ENCODE results near the gene RHAG.
"Not testable (repeated sequence)": the region's sequence is repeated elsewhere in the genome, so short reads cannot be mapped to it uniquely, and the experiment has no call there.

Gene RHAG

GRCh38 chr6:49635480-49635879 lies 1.2 kb downstream of the RHAG start:
- Histone ChIP-seq H3K9ac (ENCODE audit: low read depth, low read length) (no peak overlapping the region), H3K4me3 (ENCODE audit: low read length) (no peak overlapping the region), H3K4me1 (ENCODE audit: insufficient read depth, low read length) (peaks cover 3% of the 10 kb centered on the region; the same call in 1 of the 2 replicates), H3K27me3 (ENCODE audit: insufficient read depth, low read length) (no peaks in the 10 kb centered on the region), H3K9me3 (ENCODE audit: insufficient read depth, low read depth, low read length) (no peaks in the 10 kb centered on the region), H3K27ac (ENCODE audit: low read depth, low read length) (no peak overlapping the region), H3K36me3 (ENCODE audit: insufficient read depth, low read length) (no peaks in the 10 kb centered on the region)

- no peaks in the 10 kb centered on the region for H3K9me3 ChIP-seq (ENCODE audit: insufficient read depth, low read depth, low read length)
- H3K36me3 ChIP-seq (ENCODE audit: insufficient read depth, low read length) = no peaks in the 10 kb centered on the region
- no peak overlapping the region for H3K9ac ChIP-seq (ENCODE audit: low read depth, low read length)
- WGBS = 94% methylated on average over 1 of the region's 3 CpGs
- H3K4me3 ChIP-seq (ENCODE audit: low read length) = no peak overlapping the region
- no peak overlapping the region for H3K27ac ChIP-seq (ENCODE audit: low read depth, low read length)
- H3K27me3 ChIP-seq (ENCODE audit: insufficient read depth, low read length) = no peaks in the 10 kb centered on the region
- peaks cover 3% of the 10 kb centered on the region; the same call in 1 of the 2 replicates for H3K4me1 ChIP-seq (ENCODE audit: insufficient read depth, low read length)
Measured at GRCh38 chr6:49634836-49635218, 1.8 kb downstream of the RHAG start.

- Histone ChIP-seq H3K4me1 (ENCODE audit: insufficient read depth, low read length) (peaks cover 3% of the 10 kb centered on the region; the same call in 1 of the 2 replicates), H3K4me3 (ENCODE audit: low read length) (no peak overlapping the region), H3K27ac (ENCODE audit: low read depth, low read length) (no peak overlapping the region), H3K9ac (ENCODE audit: low read depth, low read length) (no peak overlapping the region), H3K27me3 (ENCODE audit: insufficient read depth, low read length) (no peaks in the 10 kb centered on the region), H3K36me3 (ENCODE audit: insufficient read depth, low read length) (no peaks in the 10 kb centered on the region), H3K9me3 (ENCODE audit: insufficient read depth, low read depth, low read length) (no peaks in the 10 kb centered on the region)
- 96% methylated on average over 1 of the region's 6 CpGs for WGBS
Measured at GRCh38 chr6:49634092-49634835, 2.4 kb downstream of the RHAG start.

- Histone ChIP-seq H3K36me3 (ENCODE audit: insufficient read depth, low read length) (no peaks in the 10 kb centered on the region), H3K4me3 (ENCODE audit: low read length) (no peak overlapping the region), H3K9ac (ENCODE audit: low read depth, low read length) (no peak overlapping the region), H3K9me3 (ENCODE audit: insufficient read depth, low read depth, low read length) (no peaks in the 10 kb centered on the region), H3K27ac (ENCODE audit: low read depth, low read length) (no peak overlapping the region), H3K4me1 (ENCODE audit: insufficient read depth, low read length) (peaks cover 3% of the 10 kb centered on the region; the same call in 1 of the 2 replicates), H3K27me3 (ENCODE audit: insufficient read depth, low read length) (no peaks in the 10 kb centered on the region)
- 100% methylated on average over 2 of the region's 2 CpGs for WGBS
Measured at GRCh38 chr6:49633541-49633940, 3.1 kb downstream of the RHAG start.

GRCh38 chr6:49632727-49633126 lies 3.9 kb downstream of the RHAG start:
- no peaks in the 10 kb centered on the region for H3K9me3 ChIP-seq (ENCODE audit: insufficient read depth, low read depth, low read length)
- H3K4me1 ChIP-seq (ENCODE audit: insufficient read depth, low read length) = peaks cover 3% of the 10 kb centered on the region; the same call in 1 of the 2 replicates
- H3K9ac ChIP-seq (ENCODE audit: low read depth, low read length) = no peak overlapping the region
- H3K4me3 ChIP-seq (ENCODE audit: low read length) = no peak overlapping the region
- no peaks in the 10 kb centered on the region for H3K27me3 ChIP-seq (ENCODE audit: insufficient read depth, low read length)
- H3K27ac ChIP-seq (ENCODE audit: low read depth, low read length) = no peak overlapping the region
- WGBS = 94% methylated on average over 2 of the region's 3 CpGs
- no peaks in the 10 kb centered on the region for H3K36me3 ChIP-seq (ENCODE audit: insufficient read depth, low read length)

- not testable (repeated sequence) for H3K27me3 ChIP-seq (ENCODE audit: insufficient read depth, low read length); H3K4me3 ChIP-seq (ENCODE audit: low read length); H3K27ac ChIP-seq (ENCODE audit: low read depth, low read length); H3K4me1 ChIP-seq (ENCODE audit: insufficient read depth, low read length); H3K36me3 ChIP-seq (ENCODE audit: insufficient read depth, low read length); H3K9ac ChIP-seq (ENCODE audit: low read depth, low read length); H3K9me3 ChIP-seq (ENCODE audit: insufficient read depth, low read depth, low read length)
- 96% methylated on average over 35 of the region's 36 CpGs for WGBS
Measured at GRCh38 chr6:49629485-49630088, 7.1 kb downstream of the RHAG start.

- Histone ChIP-seq H3K4me1 (ENCODE audit: insufficient read depth, low read length) (peaks cover under 1% of the 10 kb centered on the region; the same call in 1 of the 2 replicates), H3K27me3 (ENCODE audit: insufficient read depth, low read length) (no peaks in the 10 kb centered on the region), H3K27ac (ENCODE audit: low read depth, low read length) (no peak overlapping the region), H3K4me3 (ENCODE audit: low read length) (no peak overlapping the region), H3K9ac (ENCODE audit: low read depth, low read length) (no peak overlapping the region), H3K9me3 (ENCODE audit: insufficient read depth, low read depth, low read length) (no peaks in the 10 kb centered on the region; the same call in 1 of the 2 replicates), H3K36me3 (ENCODE audit: insufficient read depth, low read length) (no peaks in the 10 kb centered on the region)
- 97% methylated on average over 3 of the region's 3 CpGs for WGBS
Measured at GRCh38 chr6:49626811-49627210, 9.8 kb downstream of the RHAG start.

GRCh38 chr6:49618257-49618656 lies 18.4 kb downstream of the RHAG start:
- H3K36me3 ChIP-seq (ENCODE audit: insufficient read depth, low read length) = no peaks in the 10 kb centered on the region
- H3K9me3 ChIP-seq (ENCODE audit: insufficient read depth, low read depth, low read length) = no peaks in the 10 kb centered on the region
- H3K27ac ChIP-seq (ENCODE audit: low read depth, low read length) = no peak overlapping the region
- H3K9ac ChIP-seq (ENCODE audit: low read depth, low read length) = no peak overlapping the region
- H3K4me1 ChIP-seq (ENCODE audit: insufficient read depth, low read length) = no peaks in the 10 kb centered on the region
- H3K27me3 ChIP-seq (ENCODE audit: insufficient read depth, low read length) = no peaks in the 10 kb centered on the region
- H3K4me3 ChIP-seq (ENCODE audit: low read length) = no peak overlapping the region

- WGBS = 100% methylated on average over 5 of the region's 5 CpGs
- H3K27me3 ChIP-seq (ENCODE audit: insufficient read depth, low read length); H3K4me3 ChIP-seq (ENCODE audit: low read length); H3K9me3 ChIP-seq (ENCODE audit: insufficient read depth, low read depth, low read length); H3K27ac ChIP-seq (ENCODE audit: low read depth, low read length); H3K9ac ChIP-seq (ENCODE audit: low read depth, low read length); H3K36me3 ChIP-seq (ENCODE audit: insufficient read depth, low read length); H3K4me1 ChIP-seq (ENCODE audit: insufficient read depth, low read length): not testable (repeated sequence)
Measured at GRCh38 chr6:49614144-49614543, 22.5 kb downstream of the RHAG start.

GRCh38 chr6:49609285-49609684 lies 27.4 kb downstream of the RHAG start:
- WGBS = 73% methylated on average over 1 of the region's 1 CpG

GRCh38 chr6:49608275-49608674 lies 28.4 kb downstream of the RHAG start:
- H3K4me3 ChIP-seq (ENCODE audit: low read length); H3K36me3 ChIP-seq (ENCODE audit: insufficient read depth, low read length); H3K9ac ChIP-seq (ENCODE audit: low read depth, low read length); H3K27me3 ChIP-seq (ENCODE audit: insufficient read depth, low read length); H3K9me3 ChIP-seq (ENCODE audit: insufficient read depth, low read depth, low read length); H3K27ac ChIP-seq (ENCODE audit: low read depth, low read length): not testable (repeated sequence)
- H3K4me1 ChIP-seq (ENCODE audit: insufficient read depth, low read length) = peaks cover 28% of the 10 kb centered on the region
- WGBS = 67% methylated on average over 9 of the region's 9 CpGs

More at GRCh38 chr6:49609285-49609684, 27.4 kb downstream of the RHAG start:
- H3K27me3 ChIP-seq (ENCODE audit: insufficient read depth, low read length) = no peaks in the 10 kb centered on the region
- H3K9ac ChIP-seq (ENCODE audit: low read depth, low read length) = no peak overlapping the region
- no peaks in the 10 kb centered on the region for H3K9me3 ChIP-seq (ENCODE audit: insufficient read depth, low read depth, low read length)
- H3K4me1 ChIP-seq (ENCODE audit: insufficient read depth, low read length) = peaks cover 28% of the 10 kb centered on the region
- H3K36me3 ChIP-seq (ENCODE audit: insufficient read depth, low read length) = no peaks in the 10 kb centered on the region
- H3K27ac ChIP-seq (ENCODE audit: low read depth, low read length) = no peak overlapping the region
- no peak overlapping the region for H3K4me3 ChIP-seq (ENCODE audit: low read length)
